NCI-H774 (cell line): Measurements from ENCODE around the gene SCP2.

Experiments
- DNase-seq: peaks from one replicate; lab custom pipeline; 2025; lab: John Stamatoyannopoulos, UW

The SCP2 gene

DNA sequence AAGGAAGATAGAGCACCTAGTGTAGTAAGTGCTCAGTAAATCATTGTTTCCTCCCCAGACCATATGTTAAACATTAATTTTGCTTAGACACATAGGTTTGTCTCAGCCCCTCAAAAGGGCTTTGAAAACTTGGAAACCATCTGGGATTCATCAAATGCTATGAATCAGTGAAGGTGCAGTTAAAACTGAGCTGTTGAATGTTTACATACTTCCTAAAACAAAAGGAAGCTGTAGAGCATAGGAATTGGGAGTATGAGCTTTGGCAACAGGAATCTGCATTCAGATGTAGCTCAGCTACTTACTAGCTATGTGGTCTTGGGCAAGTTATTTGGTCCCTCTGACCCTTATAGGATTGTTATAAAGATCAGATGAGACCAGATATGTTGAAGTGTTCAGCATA, 116.2 kb downstream of the SCP2 start:
- no peak for DNase-seq

DNA sequence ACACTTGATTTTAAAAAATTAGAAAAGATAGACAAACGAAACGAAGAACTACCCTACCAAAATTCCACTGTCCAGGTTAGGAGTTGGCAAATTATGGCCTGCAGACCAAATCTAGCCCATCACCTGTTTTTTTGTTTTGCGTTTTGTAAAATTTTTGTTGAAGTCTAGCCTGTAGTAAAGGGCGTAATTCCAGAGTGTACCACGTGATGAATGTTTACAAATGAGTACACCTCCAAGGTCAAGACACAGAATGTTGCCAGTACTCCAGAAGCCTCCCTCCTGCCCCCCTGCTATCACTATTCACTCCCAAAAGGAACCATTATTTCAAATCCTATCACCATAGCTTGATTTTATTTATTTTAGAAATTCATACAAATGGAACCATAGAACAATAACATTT, 117.8 kb downstream of the SCP2 start:
- DNase-seq = no peak

DNA sequence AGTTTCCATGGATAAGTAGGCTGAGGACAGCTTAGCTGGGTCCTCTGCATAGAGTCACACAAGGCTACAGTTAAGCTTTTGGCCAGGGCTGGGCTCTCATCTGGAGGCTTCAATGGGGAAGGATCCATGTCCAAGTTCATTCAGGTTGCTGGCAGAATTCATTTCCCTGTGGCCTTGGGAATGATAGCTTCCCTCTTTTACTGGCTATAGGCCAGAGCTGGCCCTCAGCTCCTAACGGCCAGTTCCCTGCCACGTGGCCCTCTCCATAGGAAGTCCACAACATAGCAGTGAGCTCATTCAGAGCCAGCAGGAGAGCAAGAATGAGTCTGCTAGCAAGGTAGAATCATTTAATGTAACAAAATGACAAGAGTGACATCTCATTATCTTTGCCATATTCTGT, 119.9 kb downstream of the SCP2 start:
- DNase-seq = no peak

DNA sequence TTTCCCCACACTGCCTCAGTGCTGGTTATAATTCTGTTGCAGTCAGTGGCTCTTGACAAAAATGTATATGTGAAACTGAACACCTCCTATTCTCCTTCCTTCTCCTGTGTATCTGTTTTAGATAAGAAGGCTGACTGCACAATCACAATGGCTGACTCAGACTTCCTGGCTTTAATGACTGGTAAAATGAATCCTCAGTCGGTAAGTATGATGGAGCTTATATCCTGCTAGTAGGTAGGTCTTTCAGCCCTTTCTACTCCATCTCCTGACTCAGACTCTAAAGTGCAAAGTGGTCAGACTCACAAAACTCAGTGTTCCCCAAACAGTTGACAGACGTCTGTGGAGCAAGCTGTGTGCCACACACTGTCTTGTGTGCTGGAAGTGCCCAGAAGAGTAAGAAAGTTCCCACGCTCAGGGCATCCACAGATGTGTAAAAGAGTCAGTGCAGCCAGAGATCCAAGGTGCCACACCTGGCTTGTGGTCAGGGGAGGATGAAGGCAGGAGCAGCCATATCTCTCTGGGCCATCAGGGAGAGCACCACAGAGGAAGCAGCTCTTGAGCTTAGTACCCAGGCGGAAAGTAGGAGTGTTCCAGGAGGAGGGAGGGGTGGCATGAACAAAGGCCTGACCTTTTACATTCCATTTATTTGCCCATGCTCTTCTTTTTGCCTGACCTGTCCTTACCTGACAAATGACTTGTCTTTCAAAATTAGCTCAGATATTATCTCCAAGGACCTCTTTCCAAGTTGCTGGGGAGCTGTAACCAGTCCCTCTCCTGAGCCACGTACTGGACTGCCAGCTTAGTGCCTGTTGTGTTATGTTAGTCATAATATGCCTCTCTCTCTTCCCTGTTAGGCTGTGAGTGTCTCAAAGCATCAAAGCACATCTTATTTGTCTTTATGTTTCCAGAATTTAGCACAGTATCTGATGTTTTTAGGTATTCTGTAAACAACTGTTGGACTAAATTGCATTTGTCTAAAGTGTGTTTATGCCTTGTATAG, 121.0 kb downstream of the SCP2 start:
- no peak for DNase-seq

DNA sequence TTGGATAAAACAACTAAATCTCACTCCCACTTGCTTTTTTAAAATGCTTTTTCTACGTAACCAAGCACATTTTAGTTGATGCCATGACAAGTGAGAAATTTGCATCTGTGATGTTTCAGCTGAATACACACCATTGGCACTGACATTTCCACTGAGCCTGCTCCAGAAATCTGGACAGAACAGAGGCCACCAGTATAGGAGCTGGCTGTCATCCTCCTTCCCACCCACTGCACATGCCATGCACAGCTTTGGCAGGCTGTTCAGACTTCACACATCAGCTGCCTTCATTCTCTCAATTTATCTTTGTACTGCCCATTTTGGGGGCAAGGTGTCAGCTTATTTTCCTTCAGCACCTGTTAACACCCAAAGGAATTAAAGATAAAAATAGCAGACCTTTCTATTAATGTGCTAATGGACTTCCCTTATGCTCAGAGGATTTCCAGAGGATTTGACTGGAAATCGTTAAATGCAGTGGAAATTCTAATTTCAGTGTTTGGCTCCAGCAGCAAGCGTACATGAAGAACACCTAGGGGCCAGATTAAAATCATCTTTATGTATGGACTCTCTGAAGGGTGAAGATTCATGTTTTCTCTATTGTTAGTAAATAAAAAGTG, 122.0 kb downstream of the SCP2 start:
- DNase-seq = no peak

DNA sequence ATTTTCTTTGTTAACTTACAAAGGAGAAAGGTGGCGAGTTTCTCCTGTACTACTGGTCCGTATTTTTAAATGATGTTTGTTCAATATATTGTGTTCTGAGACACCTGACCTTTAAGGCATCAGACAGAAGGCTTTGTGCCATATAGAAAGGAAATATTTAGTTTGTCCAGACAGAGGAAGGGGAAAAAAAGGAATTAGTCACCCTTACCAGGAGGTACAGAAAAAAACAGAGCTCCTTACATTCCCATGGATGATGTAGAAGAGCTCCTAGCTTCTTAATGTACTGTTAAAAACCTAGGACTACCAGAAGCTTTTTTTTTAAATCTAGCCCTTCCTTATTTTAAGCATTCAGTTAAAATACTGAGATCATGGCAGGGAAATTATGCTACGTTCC, 122.5 kb downstream of the SCP2 start:
- no peak for DNase-seq

DNA sequence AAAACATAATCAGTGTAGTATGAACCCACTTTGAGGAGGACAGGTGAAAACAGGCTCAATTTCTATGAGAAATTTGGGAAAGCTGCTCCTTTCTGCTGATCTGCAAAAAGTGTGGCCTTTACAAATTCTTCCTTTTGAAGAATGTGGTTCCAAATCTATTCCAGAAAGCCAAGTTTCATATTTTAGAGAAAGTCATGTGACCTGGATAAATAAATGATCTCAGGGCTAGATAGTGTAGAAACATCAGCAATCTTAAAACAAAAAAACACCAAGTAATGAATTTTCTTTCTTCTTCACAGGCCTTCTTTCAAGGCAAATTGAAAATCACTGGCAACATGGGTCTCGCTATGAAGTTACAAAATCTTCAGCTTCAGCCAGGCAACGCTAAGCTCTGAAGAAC, 123.2 kb downstream of the SCP2 start:
- DNase-seq = no peak

DNA sequence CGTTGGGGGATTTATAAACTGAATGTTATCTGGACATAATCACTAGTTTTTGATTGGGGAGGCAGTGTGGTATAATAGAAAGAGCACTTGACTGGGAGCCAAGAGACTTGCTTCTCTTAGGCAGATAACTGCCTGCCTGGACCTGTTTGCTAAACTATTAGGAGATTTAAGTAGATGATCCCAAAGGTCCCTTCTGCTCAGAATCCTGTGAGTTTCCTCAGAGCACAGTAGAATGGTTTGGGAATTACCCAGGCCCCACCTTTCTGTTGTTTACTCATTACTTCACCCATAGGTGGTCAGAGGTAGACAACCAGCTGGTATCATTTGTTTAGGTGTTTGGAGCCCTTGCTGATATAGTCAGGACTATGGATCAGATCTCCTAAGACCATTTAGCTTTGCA, 124.6 kb downstream of the SCP2 start:
- DNase-seq = no peak

DNA sequence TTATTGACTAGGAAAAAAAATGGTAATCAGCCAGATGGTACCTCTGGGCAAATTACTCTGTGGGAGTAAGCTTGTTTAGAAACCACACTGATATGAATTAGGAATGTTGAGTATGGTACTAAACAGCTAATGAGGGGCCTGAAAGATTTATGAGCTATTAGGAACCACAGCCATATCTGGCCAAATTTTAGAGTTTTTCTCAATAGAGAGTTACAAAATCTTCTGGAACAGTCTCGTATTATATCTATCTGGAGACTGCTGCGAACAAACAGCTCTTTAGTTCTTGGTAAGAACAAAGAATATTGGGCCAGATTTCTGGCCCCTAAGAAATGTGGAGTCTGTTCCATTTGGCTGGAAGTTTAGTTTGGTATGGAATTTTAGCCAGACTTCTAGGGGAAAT, 130.1 kb downstream of the SCP2 start:
- no peak for DNase-seq

DNA sequence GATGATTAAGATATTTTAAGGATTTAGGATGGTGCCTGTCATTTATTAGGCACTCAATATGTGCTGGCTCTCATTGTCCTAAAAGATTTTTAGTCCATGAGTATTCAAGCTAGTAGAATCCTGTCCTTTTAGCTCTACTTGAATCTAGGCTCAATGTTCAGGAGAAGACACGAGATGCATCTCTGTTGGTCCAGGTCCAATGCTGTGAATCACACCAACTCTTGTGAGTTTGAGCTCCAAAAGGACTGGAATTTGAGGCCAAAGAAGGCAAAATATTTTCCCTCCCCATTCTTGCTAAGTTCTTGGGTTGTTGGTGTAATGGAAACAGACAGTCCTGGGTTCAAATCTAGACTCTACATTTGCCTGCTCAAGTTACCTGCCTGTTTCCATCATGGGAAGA, 133.5 kb downstream of the SCP2 start:
- DNase-seq = no peak

DNA sequence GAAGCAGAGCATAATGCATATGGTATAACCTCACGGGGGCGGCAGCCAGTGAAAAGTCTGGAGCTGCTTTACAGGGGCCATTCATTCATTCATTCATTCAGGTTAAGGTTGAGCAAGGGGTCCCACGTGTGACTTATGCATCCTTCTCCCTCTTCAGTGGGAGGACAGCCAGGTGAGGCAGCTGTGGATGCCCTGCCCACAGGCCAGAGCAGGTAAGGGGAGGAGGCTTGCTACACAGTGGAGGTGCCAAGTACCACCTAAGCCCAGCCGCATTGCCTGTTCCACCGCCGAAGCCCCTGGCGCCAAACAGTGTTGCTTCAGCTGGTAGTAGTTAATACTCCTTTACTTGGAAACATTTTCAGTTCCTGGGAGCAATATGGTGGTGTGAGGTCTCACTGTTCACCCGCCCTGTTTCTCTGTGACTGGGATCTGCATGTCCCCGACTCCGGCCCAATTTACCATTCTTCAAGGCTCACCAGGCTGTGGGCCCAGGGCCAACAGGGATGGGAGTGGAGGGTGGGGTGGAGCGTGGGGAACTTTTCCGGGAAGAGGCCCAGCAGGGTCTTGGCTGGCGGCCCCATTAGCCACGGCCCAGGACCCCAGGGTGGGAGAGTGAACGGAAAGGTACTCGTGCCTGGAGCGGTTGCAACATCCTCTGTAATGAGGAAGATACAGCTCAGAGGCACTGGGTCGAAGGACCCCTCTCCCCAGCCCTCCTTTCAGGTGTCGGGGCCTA, 134.2 kb downstream of the SCP2 start:
- no peak for DNase-seq

DNA sequence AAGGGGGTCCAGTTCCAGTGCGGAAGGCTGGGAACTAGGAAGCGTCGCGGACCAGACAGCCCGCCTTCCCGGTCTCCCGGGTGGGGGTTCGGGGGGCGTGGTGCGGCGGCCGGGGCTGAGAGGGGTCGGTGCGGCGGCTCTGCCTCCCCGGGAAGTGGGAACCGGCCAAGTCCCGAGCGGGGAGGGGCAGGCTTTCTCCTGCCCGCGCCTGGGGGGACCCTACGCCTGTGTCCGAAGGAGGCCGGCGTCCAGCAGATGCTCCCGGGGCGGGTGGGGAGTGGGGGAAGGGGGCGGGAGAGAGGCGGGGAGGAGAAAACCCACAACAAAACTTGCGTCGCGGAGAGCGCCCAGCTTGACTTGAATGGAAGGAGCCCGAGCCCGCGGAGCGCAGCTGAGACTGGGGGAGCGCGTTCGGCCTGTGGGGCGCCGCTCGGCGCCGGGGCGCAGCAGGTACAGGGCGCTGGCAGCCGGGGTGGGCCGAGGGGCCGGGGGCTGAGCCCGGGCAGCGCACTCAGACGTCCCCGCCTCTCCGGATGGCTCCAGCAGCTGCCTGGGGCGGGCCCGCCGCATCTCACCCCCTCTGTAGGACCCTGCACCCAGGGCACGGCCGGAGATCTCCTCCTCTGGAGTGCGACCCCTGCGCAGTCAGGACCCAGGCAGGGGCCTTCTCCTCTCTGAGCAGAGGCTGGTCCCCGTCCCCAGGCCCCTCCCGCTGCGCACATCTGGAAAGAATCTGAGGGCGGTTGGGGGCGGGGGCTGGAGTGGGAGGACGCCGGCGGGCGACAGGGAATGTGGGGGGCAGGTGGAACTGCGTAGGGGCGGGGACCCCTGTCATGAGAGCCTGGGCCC, 135.0 kb downstream of the SCP2 start, which contains the start of gene PODN:
Gene PODN, plus strand, starts transcription at position 355 of the 849 bp plus-strand sequence. CDS start 7,643 bp downstream, outside the sequence.
- DNase-seq = no peak

DNA sequence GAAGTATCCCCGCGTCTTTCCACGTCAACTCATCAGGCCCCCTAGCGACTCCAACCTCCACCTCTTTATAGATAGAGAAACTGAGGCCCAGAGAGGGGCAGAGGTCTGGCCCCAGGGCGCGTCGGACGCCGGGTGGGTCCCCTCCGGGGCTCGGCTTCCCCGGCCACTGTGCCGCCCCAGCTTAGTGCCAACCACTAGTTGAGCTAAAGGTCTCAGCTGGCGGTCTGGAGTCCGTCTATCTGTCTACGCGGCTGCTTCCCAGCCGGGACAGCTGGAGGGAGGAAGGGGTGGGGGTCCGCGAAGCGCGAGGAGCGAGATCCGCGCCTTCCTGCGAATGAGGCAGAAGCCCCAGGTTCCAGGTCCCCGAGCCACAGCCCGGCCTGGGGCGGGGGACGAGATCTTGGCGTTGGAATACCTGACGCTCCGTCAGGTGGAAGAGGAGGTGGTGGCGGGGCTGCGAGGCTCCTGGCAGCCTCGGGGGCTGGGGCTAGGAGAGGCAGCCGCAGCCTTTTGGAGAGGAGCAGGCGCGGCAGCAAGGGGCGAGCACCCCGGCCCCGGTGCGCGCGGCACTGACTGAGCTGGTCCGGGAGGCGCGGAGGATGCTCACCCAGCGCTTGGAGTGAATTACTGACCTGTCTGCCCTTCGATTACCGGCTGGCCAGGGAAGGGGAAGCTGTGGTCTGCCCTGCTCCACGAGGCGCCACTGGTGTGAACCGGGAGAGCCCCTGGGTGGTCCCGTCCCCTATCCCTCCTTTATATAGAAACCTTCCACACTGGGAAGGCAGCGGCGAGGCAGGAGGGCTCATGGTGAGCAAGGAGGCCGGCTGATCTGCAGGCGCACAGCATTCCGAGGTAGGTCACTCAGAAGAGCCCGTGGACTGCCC, 135.9 kb downstream of the SCP2 start:
- DNase-seq = no peak

DNA sequence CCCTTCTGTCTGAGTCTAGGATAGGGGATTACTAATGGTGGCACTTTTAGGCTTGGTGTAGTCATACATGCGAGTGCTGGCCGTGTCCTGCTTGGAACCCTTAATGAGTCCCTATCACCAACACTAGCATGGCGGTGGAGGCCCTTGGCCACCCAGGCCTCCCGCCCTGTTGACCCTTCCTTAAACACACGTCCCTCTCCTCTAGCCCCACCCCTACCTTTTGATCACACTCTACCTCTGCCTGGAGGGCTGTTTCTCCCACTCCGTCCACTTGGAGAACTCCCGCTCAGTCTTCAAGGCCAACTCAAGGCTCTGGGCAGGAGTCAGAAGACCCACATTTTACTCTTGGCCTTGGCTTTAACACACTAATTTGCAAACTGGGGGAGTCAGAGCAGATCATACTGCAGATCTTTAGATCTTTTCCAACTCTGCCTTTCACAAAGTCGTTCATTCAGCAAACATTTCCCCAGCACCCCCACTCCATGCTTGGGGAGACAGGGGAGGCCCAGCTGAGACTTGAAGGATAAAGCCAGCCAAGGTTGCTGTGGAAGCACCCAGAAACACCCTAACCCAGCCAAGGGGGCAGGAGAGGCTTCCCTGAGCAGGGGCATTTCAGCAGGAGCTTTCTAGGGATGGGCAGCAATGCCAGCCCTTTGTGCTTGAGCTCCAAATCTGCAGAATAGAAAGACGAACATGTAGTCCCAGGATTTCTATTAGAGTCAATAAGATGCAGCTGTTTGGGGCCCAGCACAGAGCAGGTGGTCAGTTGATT, 136.9 kb downstream of the SCP2 start:
- no peak for DNase-seq

DNA sequence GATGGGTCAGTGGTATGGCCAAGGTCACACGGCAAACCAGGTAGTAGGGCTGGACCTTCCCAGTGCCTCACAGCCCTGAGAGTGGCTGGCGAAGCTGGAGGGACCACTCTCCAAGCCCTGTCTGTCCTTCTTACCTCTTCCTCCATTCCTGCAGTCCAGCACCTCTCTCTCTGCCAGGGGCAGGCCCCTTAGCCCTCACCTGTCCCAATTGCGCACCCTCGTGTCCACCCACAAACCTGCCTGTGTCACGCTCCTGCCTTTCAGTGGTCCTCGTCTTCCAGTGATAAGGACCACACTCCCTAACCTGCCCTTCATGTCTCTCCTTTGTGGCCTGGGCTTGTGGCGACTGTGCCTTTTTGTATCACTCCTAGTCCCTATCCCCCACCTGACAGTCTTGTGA, 138.3 kb downstream of the SCP2 start:
- no peak for DNase-seq

DNA sequence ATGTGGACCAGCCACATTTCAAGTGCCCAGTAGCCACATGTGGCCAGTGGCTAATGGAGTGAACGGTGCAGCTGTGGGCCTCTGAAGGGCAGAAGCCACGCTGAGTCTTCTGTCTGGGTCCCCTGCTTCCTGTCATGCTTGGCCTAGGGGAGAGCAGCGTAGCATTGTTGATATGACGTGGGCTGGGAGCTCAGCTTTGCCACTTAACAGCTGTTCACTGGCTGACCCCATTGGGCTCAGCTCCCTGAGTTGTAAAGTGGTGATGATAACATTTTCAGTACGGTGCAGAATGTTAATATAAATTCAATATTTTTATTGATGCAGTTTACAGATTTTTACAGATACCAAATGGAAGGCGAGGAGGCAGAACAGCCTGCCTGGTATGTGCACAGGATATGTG, 139.4 kb downstream of the SCP2 start:
- no peak for DNase-seq

DNA sequence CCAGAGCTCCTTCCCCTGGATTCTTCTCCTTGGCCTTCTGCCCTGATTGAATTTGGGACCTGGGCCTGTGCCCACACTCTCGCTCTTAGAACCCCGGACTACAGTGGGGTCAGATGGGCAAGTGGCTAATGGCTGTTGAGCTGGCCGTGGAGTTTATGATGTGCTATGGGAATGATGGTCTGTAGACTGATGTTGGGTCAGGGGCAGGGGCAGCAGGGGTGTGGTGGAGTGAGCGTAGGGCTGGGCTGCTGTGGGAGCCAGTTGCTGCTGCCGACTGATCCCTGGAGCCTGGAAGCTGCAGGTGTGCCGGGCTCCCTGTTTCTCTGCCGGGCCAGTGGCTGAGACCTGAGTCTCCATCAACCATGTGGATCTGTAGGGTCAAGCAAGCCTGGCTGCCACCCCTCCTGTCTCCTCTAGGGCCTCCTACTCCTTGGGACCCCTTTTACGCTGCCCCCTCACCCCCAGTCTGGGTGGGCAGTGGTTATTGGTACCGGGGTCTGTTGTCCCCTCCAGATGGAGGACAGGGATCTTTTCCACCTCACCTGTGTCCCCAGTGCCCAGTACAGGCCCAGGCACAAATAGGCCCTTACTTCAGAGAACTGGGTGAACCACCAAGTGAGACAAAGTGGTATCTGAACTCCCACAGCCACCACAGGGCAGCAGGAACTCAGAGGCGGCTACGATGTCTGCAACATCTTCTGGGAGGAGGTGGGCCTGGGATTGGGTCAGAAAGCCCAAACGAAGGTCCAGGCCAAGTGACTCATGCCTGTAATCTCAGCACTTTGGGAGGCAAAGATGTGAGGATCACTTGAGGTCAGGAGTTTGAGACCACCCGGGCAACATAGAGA, 140.0 kb downstream of the SCP2 start:
- DNase-seq = no peak

DNA sequence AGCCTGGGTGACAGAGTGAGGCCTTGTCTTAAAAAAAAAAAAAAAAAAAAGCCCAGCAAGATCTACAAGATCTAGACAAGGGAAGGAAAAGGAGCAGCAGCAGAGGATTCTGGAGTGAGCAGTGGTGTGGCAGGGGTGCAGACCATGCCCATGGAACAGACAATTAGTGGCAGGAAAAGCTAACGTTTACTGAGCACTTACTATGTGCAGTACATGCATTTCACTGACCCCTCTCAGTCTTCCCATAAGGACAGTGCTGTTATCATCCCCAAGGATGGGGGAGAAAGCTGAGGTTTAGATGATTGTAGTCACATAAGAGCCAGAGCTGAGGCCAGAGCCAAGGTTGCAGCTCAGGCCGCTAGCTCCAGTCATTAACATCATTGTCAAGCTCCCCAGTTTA, 140.8 kb downstream of the SCP2 start:
- DNase-seq = no peak
